GM12892 (cell line): Measurements from ENCODE around the gene NAB1.

Experiments
- POLR2A ChIP-seq: IDR thresholded peaks from 2 replicates; pipeline ENCODE4 v1.6.1; 2011; ENCODE audit warnings: low read depth, low read length, control low read depth
- POLR2AphosphoS5 ChIP-seq: IDR thresholded peaks from 2 replicates; pipeline ENCODE4 v1.6.1; 2011; ENCODE audit warnings: low read depth, low read length, control low read depth
- TAF1 ChIP-seq: IDR thresholded peaks from 2 replicates; pipeline ENCODE4 v1.6.1; 2011; ENCODE audit warnings: low read depth, mild to moderate bottlenecking, control low read depth, low read length, borderline replicate concordance

GRCh38 chr2:190607014-190607597 lies 41.8 kb upstream of the NAB1 start:
- TF ChIP-seq POLR2A = no peak
- no peak for TF ChIP-seq POLR2AphosphoS5
- no peak for TF ChIP-seq TAF1
